ENCODE measurements around the gene ARID3A.
A peak's percentile ranks its signal among the peaks of the same experiment; 100 is the strongest.
"Not testable (repeated sequence)": the region's sequence is repeated elsewhere in the genome, so short reads cannot be mapped to it uniquely, and the experiment has no call there.

ARID3A gene

GRCh38 chr19:1018932-1019615 lies 93.2 kb downstream of the ARID3A start:
- no peak for DNase-seq

DNA sequence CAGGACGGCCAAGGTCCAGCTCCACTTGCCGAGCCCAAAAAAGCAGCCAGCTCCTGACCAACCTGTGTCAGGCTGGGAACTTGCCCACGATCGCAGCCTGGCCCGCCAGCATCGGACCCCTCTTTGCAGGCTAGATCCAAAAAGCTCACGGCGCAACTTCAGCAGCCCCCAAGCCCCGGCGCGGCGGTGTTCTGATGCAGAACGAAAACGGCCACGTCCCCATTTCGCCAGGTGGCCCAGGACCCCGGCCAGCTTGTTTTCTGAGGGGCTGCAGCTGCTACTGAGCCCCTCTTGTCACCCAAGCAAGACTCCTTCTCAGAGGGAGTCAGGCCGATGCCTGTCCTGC lies 93.8 kb downstream of the ARID3A start:
- no peak for DNase-seq

GRCh38 chr19:1019980-1020867 lies 94.4 kb downstream of the ARID3A start:
- no peak for DNase-seq

GRCh38 chr19:1020868-1021425 lies 95.1 kb downstream of the ARID3A start, which contains the start of gene TMEM259:
TSS of gene TMEM259 (minus strand) at chr19:1021123. CDS start at chr19:1020996, 127 bp downstream.
- DNase-seq, result peak; percentile 98

- not testable (repeated sequence) for DNase-seq
These were observed 98.0 kb downstream of the ARID3A start for GRCh38 chr19:1023883-1024188.

DNA sequence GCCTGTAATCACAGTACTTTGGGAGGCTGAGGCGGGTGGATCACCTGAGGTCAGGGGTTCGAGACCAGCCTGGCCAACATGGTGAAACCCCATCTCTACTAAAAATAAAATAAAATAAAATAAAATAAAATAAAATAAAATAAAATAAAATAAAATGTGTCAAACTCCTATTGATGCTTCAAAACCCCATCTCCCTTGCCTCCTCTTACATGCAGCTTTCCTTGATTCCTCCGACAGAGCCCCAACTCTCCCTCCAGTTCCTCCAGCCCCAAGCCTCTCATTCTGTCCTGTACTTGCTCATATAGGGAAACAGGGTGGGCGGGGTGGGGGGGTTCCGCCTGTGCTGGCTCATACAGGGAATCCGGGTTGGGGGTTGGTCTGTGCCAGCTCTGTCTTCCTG lies 99.2 kb downstream of the ARID3A start:
- not testable (repeated sequence) for DNase-seq

Measured in fibroblast of skin of right biceps (primary cell).